Tibial nerve (tissue), 4 donors: Measurements from ENCODE around the gene VCAM1. TPM values are rescaled to one million over a fixed set of nuclear protein-coding genes. Genes with fewer than 3 reads are reported as not detected.

Experiments used
- DNase-seq, 2 donors: peaks; one replicate each; pipeline ENCODE4 v3.0.0-alpha.2; 2019; ENCODE audit warnings: low spot score in 2 of 2
- H3K27ac ChIP-seq, 4 donors: fragments of 200-600 bp; sonication (generic) in 3 of 4; one replicate each; pipeline ENCODE4 v1.5.1; 2017 to 2019; ENCODE audit warnings: mild to moderate bottlenecking in 1 of 4
- H3K27me3 ChIP-seq, 2 donors: fragments of 200-600 bp; sonication (generic) in 1 of 2; one replicate each; pipeline versions ENCODE4 v1.5.1 to v1.6.0; 2017 to 2019
- H3K36me3 ChIP-seq, 3 donors: fragments of 200-600 bp; sonication (generic); one replicate each; pipeline ENCODE4 v1.5.1; 2018 to 2019
- H3K4me1 ChIP-seq, 4 donors: fragments of 200-600 bp; sonication (generic) in 3 of 4; one replicate each; pipeline ENCODE4 v1.5.1; 2017 to 2019
- H3K4me3 ChIP-seq, 4 donors: fragments of 200-600 bp; sonication (generic) in 3 of 4; one replicate each; pipeline ENCODE4 v1.5.1; 2017 to 2019; ENCODE audit warnings: mild to moderate bottlenecking in 1 of 4, moderate library complexity in 1 of 4
- H3K9me3 ChIP-seq, 4 donors: fragments of 200-600 bp; sonication (generic) in 3 of 4; one replicate each; pipeline ENCODE4 v1.5.1; 2017 to 2019
- CTCF ChIP-seq, 5 experiments: fragments of 200-600 bp in 3 of 5; fragments of 450-650 bp in 2 of 5; sonication (generic) in 3 of 5; IDR thresholded peaks; one replicate each; pipeline ENCODE4 v1.5.1; 2016 to 2019; ENCODE audit warnings: antibody characterized with exemption in 5 of 5, mild to moderate bottlenecking in 3 of 5, moderate library complexity in 2 of 5
- EP300 ChIP-seq, 2 donors: sonication (generic); formaldehyde crosslinking; IDR thresholded peaks; one replicate each; pipeline ENCODE4 v1.6.1; 2017; ENCODE audit warnings: antibody characterized with exemption in 2 of 2, mild to moderate bottlenecking in 1 of 2
- POLR2A ChIP-seq, 2 donors: fragments of 450-650 bp; IDR thresholded peaks; one replicate each; pipeline ENCODE4 v1.6.1; 2017; ENCODE audit warnings: antibody characterized with exemption in 2 of 2, mild to moderate bottlenecking in 2 of 2, moderate library complexity in 2 of 2
- WGBS, 2 donors: methylation state at CpG; one replicate each; pipeline ENCODE4 v1.1.5; 2018; 5-methylcytosine and 5-hydroxymethylcytosine counted together
- total RNA-seq, 4 donors: library from RNA; depleted of rRNA; stranded (reverse); fragments of >200 nt; gene quantifications; one replicate each; pipeline ENCODE4 v1.1.0, GENCODE V29; 2016

The VCAM1 gene
- total RNA-seq, result 10 to 100 TPM in 2 of 4 donors, 1 to 10 TPM in 2; 5.1 to 21.2 (median 9.8) TPM

- WGBS, 2 donors, result 7 to 32% methylated on average over 7 of the region's 7 CpGs
- H3K27ac ChIP-seq, result peak within 1 kb of the TSS in 2 of 4 donors; percentile 38 to 63
- peak within 1 kb of the TSS in 3 of 4 donors; percentile 7 to 39 (median 26) for H3K4me3 ChIP-seq
- H3K36me3 ChIP-seq, result no peaks in the 10 kb centered on the region
- H3K27me3 ChIP-seq, result no peaks in the 10 kb centered on the region
- H3K4me1 ChIP-seq, result peaks cover 0 to 35% (median 0%) of the 10 kb centered on the region in 4 donors
- DNase-seq, result no peak
- no peaks in the 10 kb centered on the region for H3K9me3 ChIP-seq
- TF ChIP-seq EP300 (IDR thresholded peaks at IDR 0.05), result no peak
- no peak for TF ChIP-seq CTCF (IDR thresholded peaks at IDR 0.05)
Measured at GRCh38 chr1:100719490-100719889, at the start of gene VCAM1. VCAM1 (plus strand) TSS chr1:100719742; CDS start chr1:100719861, 119 bp downstream.

GRCh38 chr1:100670083-100670482 is 49.5 kb upstream of the VCAM1 start:
- Histone ChIP-seq H3K36me3 (no peaks in the 10 kb centered on the region), H3K27me3 (no peaks in the 10 kb centered on the region), H3K4me3 (no peak overlapping the region), H3K4me1 (no peaks in the 10 kb centered on the region), H3K27ac (no peak overlapping the region), H3K9me3 (peaks cover 0 to 17% (median 0%) of the 10 kb centered on the region in 4 donors)
- TF ChIP-seq CTCF (IDR thresholded peaks at IDR 0.05), result no peak
- no peak for TF ChIP-seq POLR2A (IDR thresholded peaks at IDR 0.05)
- TF ChIP-seq EP300 (IDR thresholded peaks at IDR 0.05), result no peak
- 72 to 79% methylated on average over 1 of the region's 1 CpG for WGBS, 2 donors
- no peak for DNase-seq

- Histone ChIP-seq H3K27me3 (no peaks in the 10 kb centered on the region), H3K4me1 (no peaks in the 10 kb centered on the region), H3K9me3 (peaks cover 0 to 24% (median 0%) of the 10 kb centered on the region in 4 donors), H3K36me3 (no peaks in the 10 kb centered on the region), H3K27ac (no peak overlapping the region), H3K4me3 (no peak overlapping the region)
- no peak for TF ChIP-seq EP300 (IDR thresholded peaks at IDR 0.05)
- no peak for TF ChIP-seq POLR2A (IDR thresholded peaks at IDR 0.05)
- no peak for TF ChIP-seq CTCF (IDR thresholded peaks at IDR 0.05)
- DNase-seq, result no peak
Measured at GRCh38 chr1:100671601-100672000, 47.9 kb upstream of the VCAM1 start.

- H3K27ac ChIP-seq, result no peak overlapping the region
- no peaks in the 10 kb centered on the region for H3K27me3 ChIP-seq
- H3K4me3 ChIP-seq, result no peak overlapping the region
- WGBS, 2 donors, result 60 to 79% methylated on average over 2 of the region's 2 CpGs
- H3K4me1 ChIP-seq, result no peaks in the 10 kb centered on the region
- H3K36me3 ChIP-seq, result no peaks in the 10 kb centered on the region
- TF ChIP-seq POLR2A (IDR thresholded peaks at IDR 0.05), result no peak
- H3K9me3 ChIP-seq, result peaks cover 0 to 14% (median 0%) of the 10 kb centered on the region in 4 donors
- no peak for DNase-seq
Measured at GRCh38 chr1:100683448-100684349, 35.8 kb upstream of the VCAM1 start.

- H3K4me3 ChIP-seq, result no peak overlapping the region
- TF ChIP-seq CTCF (IDR thresholded peaks at IDR 0.05), result no peak
- no peak for TF ChIP-seq POLR2A (IDR thresholded peaks at IDR 0.05)
- TF ChIP-seq EP300 (IDR thresholded peaks at IDR 0.05), result no peak
- no peak overlapping the region for H3K27ac ChIP-seq
- no peaks in the 10 kb centered on the region for H3K27me3 ChIP-seq
- no peaks in the 10 kb centered on the region for H3K36me3 ChIP-seq
- peaks cover 0 to 31% (median 2%) of the 10 kb centered on the region in 4 donors for H3K9me3 ChIP-seq
- 33 to 44% methylated on average over 1 of the region's 1 CpG for WGBS, 2 donors
- no peaks in the 10 kb centered on the region for H3K4me1 ChIP-seq
- DNase-seq, result no peak
Measured at GRCh38 chr1:100699744-100700143, 19.8 kb upstream of the VCAM1 start.
